ENCODE data around the gene SLX9.
A peak's percentile ranks its signal among the peaks of the same experiment; 100 is the strongest.

The SLX9 gene

DNA sequence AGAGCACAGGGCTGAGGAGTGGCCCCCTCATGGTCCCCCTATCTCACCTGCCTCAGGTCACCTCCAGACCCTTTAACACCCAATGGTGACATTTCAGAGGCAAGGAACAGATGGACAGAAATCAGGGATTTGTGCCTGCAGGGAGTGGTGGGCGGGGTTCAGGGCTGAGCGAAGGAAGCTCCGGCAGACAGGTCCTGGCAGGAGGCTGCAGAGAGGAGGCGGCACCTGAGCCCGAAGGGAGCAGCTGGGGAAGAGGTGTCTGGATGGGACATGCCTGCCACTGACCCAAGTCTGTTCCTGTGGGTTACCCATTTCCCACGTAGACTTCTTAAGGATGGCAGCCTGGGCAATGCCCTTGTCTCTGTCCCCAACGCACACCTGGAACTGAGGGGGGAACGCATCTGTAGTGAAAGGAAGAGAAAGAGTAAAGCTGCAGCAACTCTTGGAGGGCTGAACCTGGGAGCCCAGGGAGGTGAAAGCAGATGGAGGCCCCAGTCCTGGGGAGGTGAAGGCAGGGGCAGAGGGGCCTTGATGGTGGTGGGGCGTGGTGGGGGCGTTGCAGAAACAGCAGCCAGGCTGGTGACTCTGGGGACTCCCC lies 72.9 kb downstream of the SLX9 start:
- no peak overlapping the region for H3K4me3 ChIP-seq (ENCODE audit: low read length)
- DNase-seq (ENCODE audit: low read depth) = no peak
- TF ChIP-seq, protein P1, sequence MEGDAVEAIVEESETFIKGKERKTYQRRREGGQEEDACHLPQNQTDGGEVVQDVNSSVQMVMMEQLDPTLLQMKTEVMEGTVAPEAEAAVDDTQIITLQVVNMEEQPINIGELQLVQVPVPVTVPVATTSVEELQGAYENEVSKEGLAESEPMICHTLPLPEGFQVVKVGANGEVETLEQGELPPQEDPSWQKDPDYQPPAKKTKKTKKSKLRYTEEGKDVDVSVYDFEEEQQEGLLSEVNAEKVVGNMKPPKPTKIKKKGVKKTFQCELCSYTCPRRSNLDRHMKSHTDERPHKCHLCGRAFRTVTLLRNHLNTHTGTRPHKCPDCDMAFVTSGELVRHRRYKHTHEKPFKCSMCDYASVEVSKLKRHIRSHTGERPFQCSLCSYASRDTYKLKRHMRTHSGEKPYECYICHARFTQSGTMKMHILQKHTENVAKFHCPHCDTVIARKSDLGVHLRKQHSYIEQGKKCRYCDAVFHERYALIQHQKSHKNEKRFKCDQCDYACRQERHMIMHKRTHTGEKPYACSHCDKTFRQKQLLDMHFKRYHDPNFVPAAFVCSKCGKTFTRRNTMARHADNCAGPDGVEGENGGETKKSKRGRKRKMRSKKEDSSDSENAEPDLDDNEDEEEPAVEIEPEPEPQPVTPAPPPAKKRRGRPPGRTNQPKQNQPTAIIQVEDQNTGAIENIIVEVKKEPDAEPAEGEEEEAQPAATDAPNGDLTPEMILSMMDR (conservative IDR thresholded peaks at IDR 0.05; ENCODE audit: low read length) = peak; percentile 33

DNA sequence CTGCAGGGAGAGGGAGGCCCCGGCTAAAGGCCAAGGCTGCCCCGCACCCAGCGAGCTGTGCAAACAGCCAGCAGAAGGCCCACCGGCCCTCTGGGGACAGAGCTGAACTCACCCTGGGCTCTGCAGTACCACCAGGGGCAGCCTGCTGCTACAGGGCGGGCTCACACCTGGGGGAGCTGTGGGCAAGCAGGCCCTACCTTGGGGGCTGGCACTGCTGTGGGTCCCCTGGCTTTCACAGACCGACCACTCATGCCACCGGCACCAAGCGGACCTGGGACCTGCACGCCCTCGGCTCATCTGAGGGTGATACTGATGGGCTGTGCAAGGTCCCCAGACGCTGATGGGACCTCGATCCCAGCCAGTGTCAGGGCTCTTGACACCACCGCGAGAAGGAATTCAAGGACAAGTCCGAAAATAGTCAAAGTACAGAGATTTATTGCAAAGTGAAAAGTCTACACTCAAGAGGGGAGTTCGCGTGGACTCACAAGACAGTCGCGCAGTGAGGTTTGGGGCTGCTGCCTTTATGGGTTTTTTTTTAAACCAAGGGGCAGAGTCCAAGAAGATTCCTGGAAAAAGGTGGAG lies 73.5 kb downstream of the SLX9 start:
- TF ChIP-seq, protein P1 (conservative IDR thresholded peaks at IDR 0.05; ENCODE audit: low read length) = no peak
- DNase-seq (ENCODE audit: low read depth) = no peak
- H3K4me3 ChIP-seq (ENCODE audit: low read length) = no peak overlapping the region

DNA sequence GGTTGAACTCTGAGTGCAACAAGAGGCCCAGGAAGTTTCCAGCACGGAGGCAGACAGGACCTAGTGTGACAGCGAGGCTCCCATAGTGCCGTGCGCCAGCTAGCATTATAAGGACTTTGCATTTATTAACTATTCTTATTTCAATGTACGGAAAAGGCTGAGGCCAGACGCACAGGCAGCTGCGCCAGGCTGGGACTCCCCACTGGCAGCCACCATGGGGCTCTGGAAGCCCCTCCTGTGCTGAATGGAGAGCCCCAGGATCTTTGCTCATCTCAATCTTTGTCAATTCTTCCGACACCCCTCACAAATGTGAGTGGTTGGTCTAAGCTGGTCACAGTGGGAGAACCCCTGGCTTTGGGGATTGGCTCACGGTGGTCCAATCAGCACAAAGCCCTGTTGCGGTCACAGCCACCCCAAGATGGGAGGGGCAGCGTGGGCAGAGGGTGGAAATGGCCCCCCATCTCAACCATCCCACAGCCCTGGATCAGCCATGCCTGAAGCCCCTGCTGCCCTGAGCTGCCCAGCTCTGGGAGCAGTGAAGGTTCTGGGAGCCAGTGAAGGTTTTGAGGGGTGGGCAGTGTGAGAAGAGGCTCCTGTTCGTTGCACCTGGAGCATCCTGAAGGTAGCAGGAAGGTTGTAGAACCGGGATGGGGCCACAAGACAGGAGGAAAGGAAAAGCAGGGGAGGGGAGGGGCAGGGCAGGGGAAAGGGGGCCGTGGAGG lies 75.1 kb downstream of the SLX9 start:
- no peak for DNase-seq (ENCODE audit: low read depth)
- H3K4me3 ChIP-seq (ENCODE audit: low read length) = no peak overlapping the region
- TF ChIP-seq, protein P1 (conservative IDR thresholded peaks at IDR 0.05; ENCODE audit: low read length) = no peak

DNA sequence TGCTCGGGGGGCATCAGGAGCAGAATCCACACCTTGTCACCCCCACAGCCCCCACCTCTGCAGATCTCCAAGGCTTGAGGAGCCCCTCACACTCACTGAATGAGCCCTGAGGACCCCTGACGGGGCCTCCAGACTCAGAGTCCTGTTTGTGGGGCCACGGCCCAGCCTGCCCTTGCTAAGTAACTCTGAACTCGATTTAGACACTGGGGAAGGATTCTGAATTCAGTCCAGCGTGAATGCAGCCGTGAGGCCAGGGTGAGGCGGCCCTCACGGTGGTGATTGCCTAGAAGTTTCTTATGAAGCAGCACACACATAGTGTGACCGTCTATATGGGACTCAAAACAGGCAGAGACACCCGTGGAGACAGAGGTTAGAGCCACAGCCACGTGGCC lies 75.6 kb downstream of the SLX9 start:
- no peak overlapping the region for H3K4me3 ChIP-seq (ENCODE audit: low read length)
- DNase-seq (ENCODE audit: low read depth) = no peak

DNA sequence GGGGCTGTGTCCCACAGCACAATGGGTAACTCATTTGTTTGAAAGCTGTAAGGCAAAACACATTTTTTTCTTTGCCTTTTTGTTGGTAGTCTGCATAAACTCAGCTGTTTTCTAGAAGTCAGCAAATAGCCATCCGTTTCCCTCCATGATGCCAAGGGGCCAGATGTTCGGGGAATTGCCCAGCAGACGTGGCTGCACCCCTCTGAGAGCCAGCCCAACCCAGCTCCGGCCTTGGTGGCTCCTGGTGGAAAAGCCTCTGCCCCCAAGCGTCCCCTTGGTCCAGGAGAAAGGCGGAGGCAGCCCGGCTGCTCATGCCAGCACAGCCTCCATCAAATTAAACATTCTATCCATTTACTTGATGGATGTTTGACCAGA lies 76.2 kb downstream of the SLX9 start:
- peak; percentile 31 for DNase-seq (ENCODE audit: low read depth)
- TF ChIP-seq, protein P1 (conservative IDR thresholded peaks at IDR 0.05; ENCODE audit: low read length) = no peak
- no peak overlapping the region for H3K4me3 ChIP-seq (ENCODE audit: low read length)

More for the DNA sequence above, 75.6 kb downstream of the SLX9 start:
- TF ChIP-seq, protein P1 (conservative IDR thresholded peaks at IDR 0.05; ENCODE audit: low read length) = no peak

DNA sequence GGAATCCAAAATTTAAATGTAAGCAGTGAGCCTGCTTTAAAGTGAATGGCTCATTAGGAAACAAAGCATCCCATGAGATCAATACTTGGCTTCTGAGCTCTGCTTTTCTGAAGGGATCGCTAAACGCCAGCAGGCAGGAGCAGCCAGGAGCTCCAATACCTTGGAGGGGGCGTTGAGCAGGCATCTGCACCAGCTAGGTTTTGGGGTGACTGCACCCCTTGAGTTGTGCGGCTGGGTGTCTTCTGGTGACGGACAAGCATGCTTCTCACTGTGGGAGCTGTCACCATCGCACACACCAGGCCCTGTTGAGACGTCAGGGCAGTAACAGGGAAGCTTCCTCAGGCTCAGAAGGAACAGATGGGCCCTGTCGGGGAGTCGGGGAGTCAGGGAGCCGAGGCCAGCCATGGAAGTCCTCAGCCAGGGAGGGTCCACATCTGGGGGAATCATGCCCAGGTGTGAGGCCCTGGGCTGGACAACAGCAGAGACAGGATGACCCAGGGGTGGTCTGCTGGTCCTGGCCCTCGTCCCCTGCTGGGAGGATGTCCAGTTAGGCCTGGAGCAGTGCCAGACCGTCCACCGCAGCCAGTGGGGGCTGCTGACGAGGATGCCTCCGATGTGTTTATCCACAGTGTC lies 76.7 kb downstream of the SLX9 start:
- TF ChIP-seq, protein P1 (conservative IDR thresholded peaks at IDR 0.05; ENCODE audit: low read length) = no peak
- no peak for DNase-seq (ENCODE audit: low read depth)
- no peak overlapping the region for H3K4me3 ChIP-seq (ENCODE audit: low read length)
